Osteocyte (in vitro differentiated cells): ENCODE measurements around the gene MRPL28. TPM values are rescaled to one million over a fixed set of nuclear protein-coding genes. Genes with fewer than 3 reads are reported as not detected.

ENCODE experiments used
- DNase-seq: peaks from one replicate; pipeline ENCODE4 v3.0.0; 2021; ENCODE audit warnings: mixed read lengths; ENCODE audit not compliant: unreplicated experiment; ENCODE audit errors: extremely low spot score
- H3K27ac Mint-ChIP-seq: one replicate; pipeline ENCODE4 v1.8.0; 2021; ENCODE audit warnings: mild to moderate bottlenecking, mixed read lengths; ENCODE audit not compliant: unreplicated experiment
- H3K27me3 Mint-ChIP-seq: one replicate; pipeline ENCODE4 v1.8.0; 2021; ENCODE audit warnings: mixed read lengths; ENCODE audit not compliant: unreplicated experiment
- H3K36me3 Mint-ChIP-seq: one replicate; pipeline ENCODE4 v1.8.0; 2021; ENCODE audit warnings: mixed read lengths; ENCODE audit not compliant: unreplicated experiment
- H3K4me1 Mint-ChIP-seq: one replicate; pipeline ENCODE4 v1.8.0; 2021; ENCODE audit warnings: mixed read lengths; ENCODE audit not compliant: unreplicated experiment
- H3K4me3 Mint-ChIP-seq: one replicate; pipeline ENCODE4 v1.8.0; 2021; ENCODE audit warnings: mild to moderate bottlenecking, moderate library complexity, mixed read lengths; ENCODE audit not compliant: unreplicated experiment
- H3K9me3 Mint-ChIP-seq: one replicate; pipeline ENCODE4 v1.8.0; 2021; ENCODE audit warnings: mixed read lengths; ENCODE audit not compliant: unreplicated experiment
- CTCF ChIP-seq: fragments of 200-600 bp; sonication (generic); IDR thresholded peaks from 2 replicates; pipeline ENCODE4 v1.5.0; 2021; ENCODE audit warnings: antibody characterized with exemption, mild to moderate bottlenecking, moderate library complexity
- total RNA-seq: library from RNA; stranded (reverse); gene quantifications from 2 replicates; pipeline ENCODE4 v1.2.1, GENCODE V29; 2021

Gene MRPL28
- total RNA-seq, 1 donor from 2014 or later = 71.7 TPM

DNA sequence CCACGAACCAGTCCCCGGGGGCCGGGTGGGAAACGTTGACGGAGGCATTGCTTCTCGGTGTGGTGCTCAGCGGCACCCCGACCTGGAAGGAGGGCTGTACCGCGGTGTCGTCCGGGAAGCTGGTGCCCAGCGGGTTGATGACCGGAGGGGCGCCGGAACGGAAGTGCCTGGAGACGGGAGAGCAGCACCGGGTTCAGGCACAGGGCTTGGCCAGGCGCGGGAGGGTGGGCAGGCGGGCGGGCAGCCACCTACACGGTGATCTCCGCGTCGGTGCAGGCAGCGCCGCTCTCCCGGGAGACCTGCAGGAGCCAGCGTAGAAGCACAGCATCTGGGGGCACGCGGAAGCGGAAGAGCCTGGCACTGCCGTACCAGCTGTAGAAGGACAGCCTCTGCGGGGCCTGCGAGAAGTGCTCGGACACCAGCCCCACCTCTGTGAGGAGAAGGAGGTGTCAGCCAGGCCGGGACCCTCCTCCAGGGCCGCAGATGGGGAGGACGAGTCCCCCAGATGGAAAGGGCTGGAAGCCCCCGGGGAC, 7.1 kb upstream of the MRPL28 start:
- Mint-ChIP-seq H3K27ac (no peak overlapping the region), H3K4me3 (no peak overlapping the region), H3K27me3 (no peaks in the 10 kb centered on the region), H3K36me3 (peaks cover 3% of the 10 kb centered on the region), H3K4me1 (peaks cover 10% of the 10 kb centered on the region), H3K9me3 (no peaks in the 10 kb centered on the region)
- no peak for DNase-seq
- no peak for TF ChIP-seq CTCF

GRCh38 chr16:376817-377418, 6.6 kb upstream of the MRPL28 start:
- Mint-ChIP-seq H3K4me3 (no peak overlapping the region), H3K9me3 (no peaks in the 10 kb centered on the region), H3K27ac (no peak overlapping the region), H3K27me3 (no peaks in the 10 kb centered on the region), H3K36me3 (peaks cover 3% of the 10 kb centered on the region), H3K4me1 (peaks cover 7% of the 10 kb centered on the region)
- no peak for TF ChIP-seq CTCF
- no peak for DNase-seq

- no peak for DNase-seq
- H3K36me3 Mint-ChIP-seq = peaks cover 3% of the 10 kb centered on the region
- H3K4me3 Mint-ChIP-seq = no peak overlapping the region
- no peak overlapping the region for H3K27ac Mint-ChIP-seq
- no peak for TF ChIP-seq CTCF
- H3K4me1 Mint-ChIP-seq = peaks cover 7% of the 10 kb centered on the region
- no peaks in the 10 kb centered on the region for H3K27me3 Mint-ChIP-seq
- H3K9me3 Mint-ChIP-seq = no peaks in the 10 kb centered on the region
These were observed 5.8 kb upstream of the MRPL28 start for GRCh38 chr16:375927-376816.

GRCh38 chr16:375212-375611, 4.9 kb upstream of the MRPL28 start:
- H3K36me3 Mint-ChIP-seq = peaks cover 3% of the 10 kb centered on the region
- no peak for TF ChIP-seq CTCF
- no peak overlapping the region for H3K27ac Mint-ChIP-seq
- no peaks in the 10 kb centered on the region for H3K9me3 Mint-ChIP-seq
- no peak for DNase-seq
- peaks cover 11% of the 10 kb centered on the region for H3K4me1 Mint-ChIP-seq
- no peaks in the 10 kb centered on the region for H3K27me3 Mint-ChIP-seq
- no peak overlapping the region for H3K4me3 Mint-ChIP-seq

GRCh38 chr16:374616-374926, 4.2 kb upstream of the MRPL28 start:
- Mint-ChIP-seq H3K9me3 (no peaks in the 10 kb centered on the region), H3K4me1 (peaks cover 11% of the 10 kb centered on the region), H3K27me3 (no peaks in the 10 kb centered on the region), H3K36me3 (peaks cover 3% of the 10 kb centered on the region), H3K27ac (no peak overlapping the region), H3K4me3 (no peak overlapping the region)
- DNase-seq = no peak
- TF ChIP-seq CTCF = no peak
